HG02840 (cell line): ENCODE measurements around the gene DNAJC7.

Experiments
- ATAC-seq: cut with Tn5 transposase; IDR thresholded peaks from one replicate; pipeline ENCODE4 v1.9.1; 2021; ENCODE audit warnings: mild to moderate bottlenecking, moderate library complexity, moderate number of reproducible peaks; ENCODE audit not compliant: unreplicated experiment, low FRiP score

DNAJC7 gene

GRCh38 chr17:41982026-41982760 is 35.0 kb downstream of the DNAJC7 start:
- ATAC-seq: no peak

- no peak for ATAC-seq
Observed at GRCh38 chr17:41977991-41978390, 39.2 kb downstream of the DNAJC7 start.

GRCh38 chr17:41976142-41976768 is 41.0 kb downstream of the DNAJC7 start:
- ATAC-seq: no peak

- no peak for ATAC-seq
Observed at GRCh38 chr17:41975099-41976083, 41.8 kb downstream of the DNAJC7 start.

GRCh38 chr17:41974658-41975057 is 42.6 kb downstream of the DNAJC7 start:
- no peak for ATAC-seq

GRCh38 chr17:41974031-41974430 is 43.2 kb downstream of the DNAJC7 start:
- no peak for ATAC-seq

- ATAC-seq: no peak
Observed at GRCh38 chr17:41973408-41973811, 43.8 kb downstream of the DNAJC7 start.

GRCh38 chr17:41972571-41973407 is 44.5 kb downstream of the DNAJC7 start:
- ATAC-seq: peak; percentile 54

GRCh38 chr17:41971721-41972523 is 45.3 kb downstream of the DNAJC7 start:
- ATAC-seq: no peak

- no peak for ATAC-seq
Observed at GRCh38 chr17:41970901-41971331, 46.3 kb downstream of the DNAJC7 start.

- ATAC-seq: no peak
Observed at GRCh38 chr17:41968676-41969075, 48.6 kb downstream of the DNAJC7 start.

- no peak for ATAC-seq
Observed at GRCh38 chr17:41967921-41968578, 49.2 kb downstream of the DNAJC7 start.

- no peak for ATAC-seq
Observed at GRCh38 chr17:41967141-41967920, 49.9 kb downstream of the DNAJC7 start.

GRCh38 chr17:41966463-41967140 is 50.6 kb downstream of the DNAJC7 start, which contains the start of gene CNP:
Gene CNP, plus strand, starts transcription at chr17:41966795. Its CDS starts 90 bp downstream, at chr17:41966885.
- peak; percentile 73 for ATAC-seq

GRCh38 chr17:41965694-41966462 is 51.4 kb downstream of the DNAJC7 start:
- no peak for ATAC-seq

GRCh38 chr17:41962768-41963434 is 54.3 kb downstream of the DNAJC7 start:
- ATAC-seq: no peak
